ENCODE data around the gene FHOD1.

FHOD1 gene

DNA sequence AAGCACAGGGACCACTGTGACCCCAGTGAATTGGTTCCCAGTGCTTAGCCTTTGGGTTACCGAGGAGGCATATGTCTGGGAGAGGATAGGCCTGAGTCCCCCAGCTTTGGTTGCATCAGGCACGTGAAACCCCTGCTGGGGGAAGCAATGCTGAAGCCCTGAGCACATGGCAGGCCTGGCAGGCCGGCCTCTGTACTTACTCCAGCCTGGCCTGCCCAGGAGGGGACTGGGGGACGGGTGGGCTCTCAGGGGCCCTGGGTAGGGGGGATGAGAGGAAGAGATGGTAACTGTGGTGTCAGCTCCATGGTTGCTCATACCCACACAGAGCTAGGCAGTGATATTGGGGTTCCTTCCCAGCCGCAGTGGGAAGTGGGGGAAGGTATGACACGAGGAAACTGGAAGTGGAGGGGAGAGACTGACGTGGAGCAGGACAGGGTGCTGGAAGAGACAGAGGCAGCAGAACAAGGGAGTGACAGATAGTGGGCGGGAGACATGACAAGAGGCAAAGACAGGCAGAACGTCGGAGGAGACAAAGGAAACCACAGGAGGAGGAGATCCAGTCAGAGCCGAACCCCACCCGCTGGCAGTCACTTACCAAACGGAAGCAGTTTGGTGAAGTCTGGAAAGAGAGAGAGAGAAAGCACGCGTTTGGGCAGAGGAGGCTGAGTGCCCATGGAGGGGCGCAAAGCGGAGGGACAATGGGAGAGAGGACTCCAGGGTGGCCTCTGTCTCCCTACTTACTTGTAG, 11.3 kb downstream of the FHOD1 start:
- no peak for DNase-seq (ENCODE audit: low read depth, low spot score)

DNA sequence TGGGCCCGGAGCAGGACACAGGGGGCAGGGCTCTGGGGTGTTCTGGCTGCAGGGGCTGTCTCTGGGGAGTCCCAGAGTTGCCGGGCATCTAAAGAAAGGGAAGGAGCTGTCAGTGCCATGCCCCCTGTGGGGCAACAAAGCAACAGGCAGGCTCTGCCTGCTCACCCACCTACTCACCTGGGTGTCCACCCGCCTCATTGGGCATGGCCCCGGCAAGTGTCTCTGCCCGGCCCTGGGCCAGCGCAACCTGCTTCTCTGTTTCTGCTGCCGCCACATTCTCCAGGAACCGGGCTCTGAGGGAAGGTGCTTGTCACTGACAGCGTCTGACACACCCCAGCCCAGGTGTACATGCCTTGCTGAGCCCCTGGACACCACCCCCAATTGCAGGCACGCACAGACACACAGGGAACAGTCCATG, 13.1 kb downstream of the FHOD1 start:
- DNase-seq (ENCODE audit: low read depth, low spot score), result no peak

DNA sequence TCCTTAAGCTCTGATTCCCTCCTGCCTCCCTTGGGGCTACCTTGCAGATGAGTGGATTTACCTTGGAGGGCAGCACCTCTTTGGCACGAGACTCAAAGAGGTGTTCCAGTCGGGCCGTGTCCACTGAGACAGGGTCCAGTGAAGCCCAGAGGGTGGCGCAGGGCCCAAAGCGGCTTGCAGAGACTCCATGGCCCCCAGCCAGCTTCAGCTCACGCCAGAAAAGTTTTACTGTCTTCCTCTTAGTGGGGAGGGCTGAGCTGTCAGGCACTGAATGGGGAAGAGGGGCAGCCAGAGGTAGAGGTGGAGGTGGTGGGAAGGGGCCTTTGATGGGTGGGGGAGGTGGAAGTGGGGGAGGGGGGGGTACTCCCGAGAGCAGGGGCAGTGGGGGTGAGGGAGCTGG, 13.7 kb downstream of the FHOD1 start:
- no peak for DNase-seq (ENCODE audit: low read depth, low spot score)

DNA sequence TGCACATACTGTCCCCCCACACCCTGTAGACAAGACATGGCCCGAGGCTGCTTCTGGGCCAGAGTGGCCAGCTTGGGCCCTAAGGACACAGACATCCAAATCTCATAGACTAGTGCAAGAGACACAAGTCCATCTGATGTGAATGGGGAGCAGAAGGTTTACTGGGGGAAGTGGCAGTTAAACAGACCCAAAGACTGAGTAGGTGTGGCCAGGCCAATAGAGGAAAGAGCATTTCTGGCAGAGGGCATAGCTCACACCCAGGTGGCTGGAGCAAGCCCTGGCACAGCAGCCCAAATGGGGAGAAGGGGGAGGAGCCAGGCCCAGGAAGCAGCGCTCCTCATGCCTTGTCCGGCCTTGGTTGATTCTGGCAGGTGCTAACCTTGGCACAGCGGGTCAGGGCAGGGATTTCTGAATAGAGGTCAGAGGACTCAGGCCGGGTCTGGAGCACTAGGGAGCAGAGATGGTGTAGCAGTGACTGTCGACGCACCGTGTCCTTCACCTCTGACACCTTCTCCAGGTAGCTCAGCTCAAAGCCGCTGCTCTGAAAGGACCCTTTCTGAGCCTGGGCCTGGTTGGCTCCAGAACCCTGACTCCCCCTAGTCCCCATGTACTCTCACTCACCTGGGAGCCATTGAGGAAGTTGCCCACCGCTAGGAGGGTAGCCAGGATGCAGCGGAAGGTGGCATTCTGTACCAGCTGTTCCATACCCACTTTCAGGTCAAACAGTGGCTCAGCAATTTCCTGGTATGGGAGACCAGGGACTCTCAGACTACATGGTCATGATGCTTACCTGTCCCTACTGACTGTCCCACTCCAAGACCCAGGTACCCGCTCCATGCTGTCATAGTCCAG, 16.2 kb downstream of the FHOD1 start:
- no peak for DNase-seq (ENCODE audit: low read depth, low spot score)

DNA sequence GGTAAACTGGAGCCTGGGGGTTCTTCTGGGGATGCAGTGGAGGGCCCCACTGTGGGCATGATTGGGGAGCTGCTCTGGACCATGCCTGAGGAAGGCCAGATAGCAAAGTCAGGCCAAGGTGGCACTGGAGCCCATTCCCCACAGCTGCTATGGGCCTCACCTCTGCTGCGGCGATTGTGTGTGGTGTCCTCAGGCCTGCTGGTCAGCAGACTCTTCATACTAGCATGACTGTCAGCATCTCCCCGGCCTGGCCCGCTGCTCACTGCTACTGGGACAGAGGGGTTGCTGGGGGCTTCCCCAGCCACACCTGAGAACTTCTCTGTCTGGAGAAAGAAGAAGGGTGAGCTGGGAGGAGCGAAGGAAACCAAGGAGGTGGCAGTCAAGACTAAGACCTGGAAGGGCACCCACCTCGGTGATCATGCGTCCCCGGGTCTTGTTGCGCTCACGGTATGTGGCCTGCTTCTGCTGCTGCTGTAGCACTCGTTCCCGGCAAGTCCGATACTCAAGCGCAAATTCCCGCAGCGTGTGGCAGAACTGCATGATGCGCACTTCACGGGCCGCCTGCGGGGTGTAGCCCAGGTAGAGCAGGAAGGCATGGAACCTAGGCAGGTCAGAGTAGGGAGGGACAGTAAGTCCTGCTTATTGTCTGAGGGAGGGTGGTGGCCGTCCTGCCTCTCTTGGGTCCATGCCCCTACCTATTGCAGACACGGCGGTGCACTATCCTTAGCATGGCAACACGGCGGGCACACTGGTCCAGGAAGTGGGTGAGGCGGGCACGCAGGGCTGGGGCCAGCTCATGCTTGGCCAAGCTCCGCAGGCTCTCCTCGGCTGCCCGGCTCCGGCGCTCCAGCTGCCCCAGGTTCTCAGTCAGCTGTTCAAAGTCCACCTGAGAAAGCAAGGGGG, 17.1 kb downstream of the FHOD1 start:
- no peak for DNase-seq (ENCODE audit: low read depth, low spot score)

DNA sequence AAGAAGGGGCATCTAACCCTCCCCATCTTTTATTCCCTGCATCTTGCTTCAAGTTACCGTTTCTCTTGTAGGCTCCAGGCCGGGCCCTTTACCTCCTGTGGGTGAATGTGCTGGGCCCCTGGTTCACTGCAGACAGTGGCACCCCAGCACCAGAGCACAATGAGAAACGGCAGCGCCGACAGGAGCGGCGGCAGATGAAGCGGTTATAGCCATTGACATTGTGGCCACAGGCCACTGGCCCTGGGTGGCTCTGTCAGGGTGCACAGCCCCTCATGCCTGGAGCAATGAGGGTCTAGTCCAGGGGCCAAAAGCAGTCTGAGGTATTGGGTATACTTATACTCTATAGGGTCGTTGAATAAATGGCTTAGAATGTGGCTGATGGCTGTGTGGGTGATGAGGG, 18.4 kb downstream of the FHOD1 start:
- DNase-seq (ENCODE audit: low read depth, low spot score), result no peak

DNA sequence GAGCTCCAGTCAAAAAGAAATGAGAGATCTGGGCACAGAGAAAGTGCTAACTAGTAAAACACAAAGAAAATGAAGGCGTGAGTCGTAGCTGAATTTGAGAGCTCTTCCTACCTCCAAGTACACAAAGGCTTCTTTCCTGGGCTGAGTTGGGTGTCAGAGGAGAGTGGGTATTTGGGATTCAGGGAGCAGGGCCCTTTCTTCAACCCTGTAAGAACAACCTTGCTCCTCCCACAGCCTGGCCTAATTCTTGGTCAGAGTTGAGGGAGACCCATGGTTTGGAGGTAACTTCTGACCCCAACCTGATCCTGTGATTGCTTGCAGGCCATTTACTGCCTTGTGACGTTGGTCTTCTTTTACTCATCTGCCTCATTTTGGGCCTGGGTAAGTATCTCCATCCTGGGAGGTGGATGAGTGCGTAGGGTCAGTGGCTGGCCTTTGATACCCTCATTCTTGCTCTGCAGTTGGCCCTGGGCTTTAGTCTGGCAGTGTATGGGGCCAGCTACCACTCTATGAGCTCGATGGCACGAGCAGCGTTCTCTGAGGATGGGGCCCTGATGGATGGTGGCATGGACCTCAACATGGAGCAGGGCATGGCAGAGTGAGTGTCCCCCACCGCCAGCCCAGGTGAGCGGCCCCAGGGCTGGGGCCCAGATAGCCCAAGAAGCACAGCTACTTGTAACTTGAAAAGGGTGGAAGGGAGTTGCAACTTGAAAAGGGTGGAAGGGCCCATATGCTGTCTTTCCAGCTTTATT, 19.1 kb downstream of the FHOD1 start:
- DNase-seq (ENCODE audit: low read depth, low spot score), result no peak

DNA sequence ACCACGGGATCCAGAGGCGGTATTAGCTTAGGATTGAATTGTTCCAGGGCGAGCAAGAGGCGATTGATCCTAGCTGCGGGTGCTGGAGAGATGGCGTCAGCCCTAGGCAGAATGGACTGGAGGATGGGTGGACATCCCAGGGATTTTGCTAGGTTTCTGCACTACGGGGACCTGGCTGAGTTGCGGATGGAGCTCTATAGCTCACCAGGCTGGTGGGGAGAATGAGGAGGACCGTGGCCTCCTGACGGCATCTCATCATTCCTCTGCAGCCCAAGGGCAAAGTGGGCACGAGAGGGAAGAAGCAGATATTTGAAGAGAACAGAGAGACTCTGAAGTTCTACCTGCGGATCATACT, 19.7 kb downstream of the FHOD1 start:
- no peak for DNase-seq (ENCODE audit: low read depth, low spot score)

DNA sequence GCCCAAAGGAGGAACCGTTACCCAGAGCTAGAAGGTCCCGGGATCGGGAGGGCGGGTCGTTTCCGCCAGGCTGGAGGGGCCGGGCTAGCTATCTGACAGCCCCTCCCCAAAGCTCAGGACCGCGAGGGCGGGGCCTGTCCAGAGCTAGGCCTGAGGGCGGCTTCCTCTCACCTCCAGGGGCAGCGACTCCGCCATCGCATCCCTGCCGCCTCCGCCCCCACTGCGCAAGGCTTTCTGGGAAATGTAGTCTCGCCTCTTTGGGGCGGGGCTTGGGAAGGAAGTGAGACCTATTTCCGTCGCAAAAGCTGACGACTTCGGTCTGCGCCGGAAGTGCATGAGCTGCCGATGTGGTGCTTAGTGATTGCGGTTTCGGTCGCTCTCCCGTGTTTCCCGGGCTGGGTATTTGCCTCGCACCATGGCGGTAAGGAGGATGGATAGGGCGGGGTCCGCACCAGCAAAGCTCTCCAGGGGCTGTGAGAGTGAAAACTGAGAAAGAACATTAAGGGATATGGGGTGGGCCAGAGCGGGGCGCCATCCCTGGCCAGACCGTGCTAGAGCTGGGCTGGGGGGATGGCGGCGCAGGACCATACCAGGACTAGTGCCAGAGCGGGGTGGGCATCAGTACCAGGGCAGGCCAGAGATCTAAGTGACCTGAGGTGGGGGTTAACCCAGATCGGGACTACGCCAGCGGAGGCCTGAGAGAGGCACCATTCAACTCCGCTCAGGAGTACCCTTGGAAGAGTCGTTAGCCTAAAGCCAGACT, 20.3 kb downstream of the FHOD1 start, which contains the start of gene TMEM208:
Gene TMEM208, plus strand, starts transcription at position 327 of the 763 bp plus-strand sequence. Its CDS starts 89 bp downstream, at position 416.
- DNase-seq (ENCODE audit: low read depth, low spot score), result peak; percentile 100

DNA sequence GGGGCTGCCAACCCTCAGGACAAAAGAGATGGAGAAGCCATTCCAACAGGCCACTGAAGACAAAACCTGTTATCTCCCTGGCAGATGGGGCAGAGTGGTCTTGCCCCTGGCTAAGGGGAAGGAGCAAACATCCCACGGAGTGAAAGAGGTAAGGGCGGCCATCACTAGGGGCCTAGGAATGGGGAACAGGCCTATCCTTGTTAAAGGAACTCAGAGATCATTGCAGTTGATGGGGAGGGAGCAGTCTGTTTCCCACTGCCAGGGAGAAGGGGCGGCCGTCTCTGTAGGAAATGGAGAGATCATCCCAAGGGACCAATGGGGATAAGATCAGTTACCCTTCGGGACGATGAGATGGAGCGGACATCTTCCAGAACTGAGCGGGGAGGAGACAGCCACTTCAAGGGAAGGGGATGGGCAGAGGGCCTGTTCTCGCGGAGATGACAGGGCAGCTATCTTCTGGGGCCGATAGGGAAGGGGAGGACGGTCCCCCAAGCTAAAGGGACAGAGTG, 20.9 kb downstream of the FHOD1 start:
- no peak for DNase-seq (ENCODE audit: low read depth, low spot score)

DNA sequence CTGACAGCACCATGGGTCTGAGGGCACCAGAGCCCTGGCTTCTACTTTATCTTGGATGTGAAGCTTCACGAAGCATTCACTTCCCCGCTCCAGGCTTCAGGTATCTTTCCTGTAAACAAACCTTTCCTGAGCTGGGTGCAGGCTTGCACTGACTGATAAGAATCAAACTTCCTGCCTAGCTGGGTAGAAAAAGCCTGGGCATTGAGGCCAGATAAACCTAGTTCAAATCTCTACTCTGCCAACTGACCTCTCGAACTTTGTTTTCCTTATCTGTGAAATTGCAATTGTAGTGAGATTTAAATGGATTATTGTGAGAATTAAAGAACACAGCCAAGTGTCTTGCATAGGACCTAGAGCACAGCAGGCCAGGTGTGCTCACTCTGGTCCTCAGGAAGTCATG, 23.3 kb downstream of the FHOD1 start:
- no peak for DNase-seq (ENCODE audit: low read depth, low spot score)

DNA sequence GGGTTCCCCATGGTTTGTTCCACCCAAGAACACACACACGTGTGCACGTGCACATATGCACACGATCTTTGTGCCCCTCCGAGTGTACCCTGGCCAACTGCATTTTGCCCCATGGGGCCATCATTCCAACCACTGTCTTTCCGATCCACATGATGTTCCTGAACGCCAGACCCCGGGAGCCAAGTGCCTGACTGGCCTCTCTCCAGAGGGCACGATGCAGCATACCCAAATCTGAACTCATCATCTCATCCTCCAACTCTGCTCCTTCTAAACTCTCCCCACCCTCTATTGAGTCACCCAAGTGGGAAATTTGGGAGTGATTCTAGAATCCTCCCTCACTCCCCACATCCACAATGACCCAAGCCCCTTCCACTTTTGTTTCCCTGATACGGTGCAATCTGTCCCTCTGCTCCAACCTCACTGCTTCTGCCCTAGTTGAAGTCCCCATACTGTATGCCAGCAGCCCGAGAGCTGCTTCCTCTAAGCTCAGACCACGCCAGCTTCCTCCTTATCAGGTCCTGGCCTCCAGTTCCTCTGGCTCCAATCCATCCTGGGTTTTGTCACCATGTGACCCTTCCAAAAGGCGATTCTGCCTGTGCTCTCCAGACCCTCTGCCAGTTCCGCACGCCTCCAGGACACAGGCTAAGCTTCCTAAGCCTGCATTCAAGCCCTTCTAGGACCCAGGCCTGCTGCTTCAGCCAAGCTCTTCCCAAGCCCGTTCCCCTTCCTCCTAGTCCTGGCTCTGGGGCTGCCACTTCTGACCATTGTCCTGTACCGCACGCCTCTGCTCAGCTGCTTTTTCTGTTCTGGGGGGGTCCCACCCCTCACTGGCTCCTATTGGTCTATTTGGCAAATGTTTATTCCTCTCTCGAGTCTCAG, 30.4 kb downstream of the FHOD1 start:
- DNase-seq (ENCODE audit: low read depth, low spot score), result no peak

DNA sequence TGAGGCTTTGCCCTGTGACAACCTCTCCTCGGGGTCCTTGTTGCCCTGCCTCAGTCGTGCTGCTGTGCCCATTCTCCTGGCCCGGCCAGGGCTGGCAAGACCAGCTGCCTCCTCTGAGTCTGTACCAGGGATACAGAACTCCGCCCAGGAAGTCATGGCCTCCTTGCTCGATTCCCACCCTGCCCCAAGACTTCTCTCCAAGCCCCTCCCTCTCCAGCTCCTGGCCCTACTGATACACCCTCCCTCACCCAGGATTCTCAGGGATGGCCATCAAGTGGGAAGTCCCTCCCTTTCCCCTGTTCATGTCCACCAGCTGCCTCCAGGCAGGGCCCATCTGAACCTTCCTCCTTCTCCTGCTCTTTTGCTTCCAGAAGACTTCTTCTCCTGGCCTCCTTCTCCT, 31.6 kb downstream of the FHOD1 start:
- DNase-seq (ENCODE audit: low read depth, low spot score), result no peak

DNA sequence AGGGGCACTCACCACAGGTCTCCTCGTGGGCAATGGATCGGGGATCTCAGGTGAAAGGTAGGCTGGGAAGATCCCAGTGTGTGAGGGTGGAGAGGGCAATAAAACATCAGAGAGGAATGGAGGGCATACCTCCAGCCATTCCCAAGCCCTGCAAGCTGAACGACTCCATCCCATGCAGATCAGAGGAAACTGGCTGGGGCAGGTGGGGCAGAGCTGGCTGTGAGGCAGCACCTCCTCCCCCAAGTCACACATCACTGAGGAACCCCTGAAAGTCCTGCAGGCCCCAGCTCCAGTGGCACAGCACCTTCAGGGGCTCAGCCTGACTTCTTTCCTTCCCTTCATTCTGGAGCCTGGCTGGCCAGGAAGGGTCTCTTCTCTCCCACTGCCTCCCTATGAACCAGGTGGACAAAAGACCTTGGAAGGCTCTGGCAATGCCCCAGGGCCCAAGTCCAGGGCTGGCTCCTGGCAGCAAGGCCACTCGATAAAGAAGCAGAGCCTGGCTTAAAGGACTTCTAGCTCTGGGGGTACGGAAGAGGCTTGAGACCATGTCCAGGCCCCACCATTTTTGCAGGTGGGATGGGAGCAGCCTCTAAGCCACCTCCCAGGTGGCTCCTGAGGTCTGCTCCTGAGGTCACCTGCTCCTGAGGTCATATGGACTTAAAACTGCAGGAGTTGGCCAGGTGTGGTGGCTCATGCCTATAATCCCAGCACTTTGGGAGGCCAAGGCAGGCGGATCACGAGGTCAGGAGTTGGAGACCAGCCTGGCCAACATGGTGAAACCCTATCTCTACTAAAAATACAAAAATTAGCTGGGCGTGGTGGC, 33.9 kb downstream of the FHOD1 start:
- no peak for DNase-seq (ENCODE audit: low read depth, low spot score)

DNA sequence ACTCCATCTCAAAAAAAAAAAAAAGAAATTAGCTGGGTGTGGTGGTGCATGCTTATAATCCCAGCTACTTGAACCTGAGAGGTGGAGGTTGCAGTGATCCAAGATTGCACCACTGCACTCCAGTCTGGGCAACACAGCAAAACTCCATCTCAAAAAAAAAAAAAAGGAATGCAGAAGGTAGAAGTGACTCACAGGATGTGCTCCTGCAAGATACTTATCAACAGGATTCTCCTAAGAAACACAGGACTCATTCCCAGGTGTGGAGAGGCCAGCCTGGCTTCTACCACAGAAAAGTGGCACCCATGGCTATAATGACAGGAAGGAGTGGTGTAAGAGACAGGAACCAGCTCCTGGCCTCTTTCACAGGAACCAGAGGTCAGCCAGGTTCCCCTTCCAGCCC, 34.5 kb downstream of the FHOD1 start:
- DNase-seq (ENCODE audit: low read depth, low spot score), result no peak

DNA sequence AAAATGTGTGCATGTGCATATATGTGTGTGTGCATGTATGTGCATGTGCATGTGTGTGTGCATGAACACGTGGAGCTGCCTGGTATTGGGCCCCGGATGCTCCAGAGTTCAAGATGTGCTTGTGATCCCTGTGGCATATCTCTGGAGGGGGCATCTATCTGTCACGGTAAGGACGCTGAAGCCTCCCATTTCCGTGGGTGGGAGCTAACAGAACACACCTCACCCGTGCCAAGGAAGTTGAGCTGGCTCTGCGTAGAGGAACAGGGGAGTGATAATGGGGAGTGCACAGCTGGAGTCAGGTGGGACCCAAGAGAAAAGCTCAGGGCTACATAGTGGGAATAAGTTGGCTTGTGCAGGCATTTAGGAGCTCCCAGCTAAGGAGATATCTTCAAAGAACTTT, 35.6 kb downstream of the FHOD1 start:
- DNase-seq (ENCODE audit: low read depth, low spot score), result no peak

DNA sequence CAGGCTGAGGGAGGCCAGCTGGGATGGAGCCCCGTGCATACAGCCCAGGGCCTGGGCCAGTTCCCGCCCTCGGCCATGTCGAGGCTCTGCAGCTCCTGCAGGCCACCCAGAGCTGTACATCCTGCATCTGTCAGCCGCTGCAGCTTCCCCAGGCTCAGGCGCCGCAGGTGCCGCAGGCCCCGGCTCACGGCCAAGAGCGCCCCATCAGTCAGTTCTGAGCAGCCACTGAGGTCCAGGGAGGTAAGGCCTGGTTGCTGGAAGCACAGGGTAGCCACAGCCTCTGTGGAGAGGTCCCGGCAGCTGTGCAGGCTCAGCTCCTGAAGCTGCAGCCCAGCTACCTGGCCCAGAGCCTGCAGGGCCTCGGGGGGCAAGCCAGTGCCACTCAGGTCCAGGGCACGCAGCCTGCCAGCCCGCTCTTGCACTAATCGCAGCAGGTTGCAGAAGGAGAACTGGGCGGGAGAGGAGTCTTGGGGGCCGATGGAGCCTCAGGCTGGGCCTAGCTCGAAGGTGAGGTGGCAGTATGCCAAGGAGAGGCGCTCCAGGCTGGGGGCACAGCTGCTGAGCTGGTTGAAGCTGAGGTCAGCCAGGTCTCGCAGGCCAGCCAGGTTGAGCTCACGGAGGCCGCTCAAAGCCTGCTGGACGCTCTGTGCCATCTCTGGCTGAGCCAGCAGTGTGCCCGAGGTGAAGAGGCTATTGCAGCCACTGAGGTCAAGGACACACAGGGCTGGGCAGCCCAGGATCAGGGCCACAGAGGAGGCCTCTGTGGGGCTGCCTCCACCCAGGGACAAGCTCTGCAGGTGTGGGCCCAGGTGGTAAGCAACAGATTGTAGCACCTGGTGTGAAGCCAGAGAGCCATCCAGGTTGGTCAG, 37.0 kb downstream of the FHOD1 start:
- DNase-seq (ENCODE audit: low read depth, low spot score), result no peak
